Measurements from ENCODE around the gene ADGRL3.

Gene ADGRL3

GRCh38 chr4:61812171-61812570 is 612.0 kb downstream of the ADGRL3 start:
- no peak for TF ChIP-seq CTCF (IDR thresholded peaks at IDR 0.05)

- no peak for TF ChIP-seq CTCF (IDR thresholded peaks at IDR 0.05)
Measured at GRCh38 chr4:61817071-61817470, 616.9 kb downstream of the ADGRL3 start.

- TF ChIP-seq CTCF (IDR thresholded peaks at IDR 0.05) = no peak
Measured at GRCh38 chr4:61820136-61820535, 620.0 kb downstream of the ADGRL3 start.

- TF ChIP-seq CTCF (IDR thresholded peaks at IDR 0.05) = no peak
Measured at GRCh38 chr4:61824454-61824853, 624.3 kb downstream of the ADGRL3 start.

- TF ChIP-seq CTCF (IDR thresholded peaks at IDR 0.05) = no peak
Measured at GRCh38 chr4:61827907-61828391, 627.8 kb downstream of the ADGRL3 start.

- no peak for TF ChIP-seq CTCF (IDR thresholded peaks at IDR 0.05)
Measured at GRCh38 chr4:61828960-61829359, 628.8 kb downstream of the ADGRL3 start.

- TF ChIP-seq CTCF (IDR thresholded peaks at IDR 0.05) = no peak
Measured at GRCh38 chr4:61831987-61832386, 631.9 kb downstream of the ADGRL3 start.

GRCh38 chr4:61837395-61837794 is 637.3 kb downstream of the ADGRL3 start:
- TF ChIP-seq CTCF (IDR thresholded peaks at IDR 0.05) = no peak

Measured in LNCAP (cell line).